Fibroblast of lung (primary cell): Measurements from ENCODE around the gene NOL7.

ENCODE experiments used
- CTCF ChIP-seq, 2 donors: IDR thresholded peaks in 1 of 2; conservative IDR thresholded peaks in 1 of 2; 1 replicate in 1 of 2; 2 replicates in 1 of 2; pipeline ENCODE4 v1.5.1; 2011 to 2012; ENCODE audit warnings: low read length in 2 of 2, control low read depth in 1 of 2, inconsistent platforms in 1 of 2, low read depth in 1 of 2, mild to moderate bottlenecking in 1 of 2
- EZH2 ChIP-seq: IDR thresholded peaks from 2 replicates; pipeline ENCODE4 v1.5.1; 2012; ENCODE audit warnings: low read length, control low read depth, mild to moderate bottlenecking; ENCODE audit errors: missing control alignments

GRCh38 chr6:13638626-13639025 is 23.5 kb downstream of the NOL7 start:
- no peak for TF ChIP-seq CTCF (conservative IDR thresholded peaks at IDR 0.05 in 1 of 2, IDR thresholded peaks at IDR 0.05 in 1 of 2; ENCODE audit: low read depth in 1 of 2, low read length in 2 of 2)
- no peak for TF ChIP-seq EZH2
